ENCODE results near the gene PPP1R3G. TPM values are rescaled to one million over a fixed set of nuclear protein-coding genes. Genes with fewer than 3 reads are reported as not detected.

Gene PPP1R3G
- total and polyA plus RNA-seq, 3 donors from 2014 or later: 0.55 to 1.3 (median 0.93) TPM

- intact Hi-C loops (cut with DNase I; ENCODE audit: low total_unique reads): no loop called here
- Histone ChIP-seq H3K36me3 (ENCODE audit: low read depth, missing control alignments) (no peaks in the 10 kb centered on the region), H3K4me3 (peak overlapping the region in 1 of 2 donors; percentile 60), H3K27me3 (no peaks in the 10 kb centered on the region), H3K9me3 (no peaks in the 10 kb centered on the region), H3K27ac (no peak overlapping the region), H3K4me1 (peaks cover 7% of the 10 kb centered on the region)
- peak; percentile 48 for DNase-seq
- TF ChIP-seq POLR2A (IDR thresholded peaks at IDR 0.05): no peak
- no peak for TF ChIP-seq CTCF (IDR thresholded peaks at IDR 0.05)
- WGBS, 2 donors: 62 to 76% methylated on average over 17 to 19 of the region's 19 CpGs
Measured at GRCh38 chr6:5087389-5087788, 2.2 kb downstream of the PPP1R3G start.

- Histone ChIP-seq H3K36me3 (ENCODE audit: low read depth, missing control alignments) (no peaks in the 10 kb centered on the region), H3K27ac (no peak overlapping the region), H3K4me1 (peaks cover 7% of the 10 kb centered on the region), H3K27me3 (no peaks in the 10 kb centered on the region), H3K9me3 (no peaks in the 10 kb centered on the region), H3K4me3 (no peak overlapping the region)
- 83 to 85% methylated on average over 3 of the region's 3 CpGs for WGBS, 2 donors
- intact Hi-C loops (cut with DNase I; ENCODE audit: low total_unique reads): no loop called here
- TF ChIP-seq POLR2A (IDR thresholded peaks at IDR 0.05) (no peak), CTCF (IDR thresholded peaks at IDR 0.05) (no peak)
- no peak for DNase-seq
Measured at GRCh38 chr6:5088780-5089179, 3.6 kb downstream of the PPP1R3G start.

GRCh38 chr6:5089481-5090438 lies 4.6 kb downstream of the PPP1R3G start:
- 79 to 86% methylated on average over 5 of the region's 5 CpGs for WGBS, 2 donors

GRCh38 chr6:5090603-5091002 lies 5.5 kb downstream of the PPP1R3G start:
- Histone ChIP-seq H3K27ac (no peak overlapping the region), H3K9me3 (no peaks in the 10 kb centered on the region), H3K4me1 (peaks cover 7% of the 10 kb centered on the region), H3K27me3 (no peaks in the 10 kb centered on the region), H3K4me3 (no peak overlapping the region), H3K36me3 (ENCODE audit: low read depth, missing control alignments) (no peaks in the 10 kb centered on the region)
- WGBS, 2 donors: 82 to 88% methylated on average over 6 to 7 of the region's 7 CpGs
- DNase-seq: no peak
- intact Hi-C loops (cut with DNase I; ENCODE audit: low total_unique reads): no loop called here
- TF ChIP-seq POLR2A (IDR thresholded peaks at IDR 0.05): no peak
- no peak for TF ChIP-seq CTCF (IDR thresholded peaks at IDR 0.05)

More at GRCh38 chr6:5089481-5090438, 4.6 kb downstream of the PPP1R3G start:
- H3K36me3 ChIP-seq (ENCODE audit: low read depth, missing control alignments): no peaks in the 10 kb centered on the region
- no peaks in the 10 kb centered on the region for H3K9me3 ChIP-seq
- H3K27me3 ChIP-seq: no peaks in the 10 kb centered on the region
- no peak overlapping the region for H3K27ac ChIP-seq
- H3K4me3 ChIP-seq: no peak overlapping the region
- TF ChIP-seq POLR2A (IDR thresholded peaks at IDR 0.05) (no peak), CTCF (IDR thresholded peaks at IDR 0.05) (no peak)
- no peak for DNase-seq
- H3K4me1 ChIP-seq: peaks cover 7% of the 10 kb centered on the region
- intact Hi-C loops (cut with DNase I; ENCODE audit: low total_unique reads): no loop called here

Data from testis (tissue), 3 donors.